ENCODE results near the gene RNF169.

RNF169 gene

GRCh38 chr11:74771139-74771538, 22.5 kb downstream of the RNF169 start:
- Histone ChIP-seq H3K27me3 (no peaks in the 10 kb centered on the region), H3K36me3 (no peaks in the 10 kb centered on the region), H3K4me3 (no peak overlapping the region), H3K27ac (no peak overlapping the region), H3K4me1 (peaks cover 0 to 35% (median 9%) of the 10 kb centered on the region in 4 donors), H3K9me3 (no peaks in the 10 kb centered on the region)
- TF ChIP-seq CTCF (IDR thresholded peaks at IDR 0.05) = no peak
- no peak for DNase-seq
- intact Hi-C loops (cut with DNase I; ENCODE audit: low total_unique reads) = no loop called here

GRCh38 chr11:74773476-74773875, 24.8 kb downstream of the RNF169 start:
- no peak for DNase-seq
- Histone ChIP-seq H3K9me3 (no peaks in the 10 kb centered on the region), H3K4me3 (no peak overlapping the region), H3K4me1 (peaks cover 0 to 51% (median 9%) of the 10 kb centered on the region in 4 donors), H3K27ac (no peak overlapping the region), H3K27me3 (no peaks in the 10 kb centered on the region), H3K36me3 (no peaks in the 10 kb centered on the region)
- intact Hi-C loops (cut with DNase I; ENCODE audit: low total_unique reads) = no loop called here
- TF ChIP-seq CTCF (IDR thresholded peaks at IDR 0.05) = no peak

GRCh38 chr11:74775762-74776161, 27.1 kb downstream of the RNF169 start:
- H3K36me3 ChIP-seq = no peaks in the 10 kb centered on the region
- H3K27ac ChIP-seq = no peak overlapping the region
- no peak overlapping the region for H3K4me3 ChIP-seq
- no peak for TF ChIP-seq CTCF (IDR thresholded peaks at IDR 0.05)
- intact Hi-C loops (cut with DNase I; ENCODE audit: low total_unique reads) = no loop called here
- no peaks in the 10 kb centered on the region for H3K9me3 ChIP-seq
- no peak for DNase-seq
- peaks cover 0 to 53% (median 16%) of the 10 kb centered on the region in 4 donors for H3K4me1 ChIP-seq
- H3K27me3 ChIP-seq = no peaks in the 10 kb centered on the region

- no peak for TF ChIP-seq CTCF (IDR thresholded peaks at IDR 0.05)
- Histone ChIP-seq H3K27me3 (no peaks in the 10 kb centered on the region), H3K4me3 (no peak overlapping the region), H3K9me3 (no peaks in the 10 kb centered on the region), H3K36me3 (no peaks in the 10 kb centered on the region), H3K4me1 (peaks cover 0 to 61% (median 20%) of the 10 kb centered on the region in 4 donors), H3K27ac (no peak overlapping the region)
- intact Hi-C loops (cut with DNase I; ENCODE audit: low total_unique reads) = no loop called here
- DNase-seq = no peak
These were observed 27.9 kb downstream of the RNF169 start for GRCh38 chr11:74776546-74776945.

- DNase-seq = no peak
- Histone ChIP-seq H3K36me3 (no peaks in the 10 kb centered on the region), H3K27me3 (no peaks in the 10 kb centered on the region), H3K4me1 (peaks cover 0 to 66% (median 20%) of the 10 kb centered on the region in 4 donors), H3K9me3 (no peaks in the 10 kb centered on the region), H3K27ac (no peak overlapping the region), H3K4me3 (no peak overlapping the region)
- intact Hi-C loops (cut with DNase I; ENCODE audit: low total_unique reads) = no loop called here
- TF ChIP-seq CTCF (IDR thresholded peaks at IDR 0.05) = no peak
These were observed 28.4 kb downstream of the RNF169 start for GRCh38 chr11:74777038-74777437.

GRCh38 chr11:74777877-74778276, 29.2 kb downstream of the RNF169 start:
- no peak overlapping the region for H3K27ac ChIP-seq
- no peak for TF ChIP-seq CTCF (IDR thresholded peaks at IDR 0.05)
- H3K36me3 ChIP-seq = no peaks in the 10 kb centered on the region
- H3K27me3 ChIP-seq = no peaks in the 10 kb centered on the region
- no peaks in the 10 kb centered on the region for H3K9me3 ChIP-seq
- no peak overlapping the region for H3K4me3 ChIP-seq
- intact Hi-C loops (cut with DNase I; ENCODE audit: low total_unique reads) = no loop called here
- DNase-seq = no peak
- H3K4me1 ChIP-seq = peaks cover 0 to 72% (median 18%) of the 10 kb centered on the region in 4 donors
